K562 (cell line): Measurements from ENCODE around the gene SMC5. TPM values are rescaled to one million over a fixed set of nuclear protein-coding genes. Genes with fewer than 3 reads are reported as not detected.
"Not testable (repeated sequence)": the region's sequence is repeated elsewhere in the genome, so short reads cannot be mapped to it uniquely, and the experiment has no call there.

Experiments
- ATAC-seq: fragments of 200-7000 bp; cut with Tn5 transposase; 3 replicates; pipeline ENCODE4 v1.9.1; 2020; ENCODE audit warnings: moderate library complexity
- BruUV-seq: library from RNA; stranded (reverse); fragments of 400-500 nt; replicated peaks from 2 replicates; lab custom pipeline; 2021; lab: Mats Ljungman, UMichigan
- CTCF ChIA-PET: fragments of 300-600 bp; formaldehyde crosslinking; extraction: SDS; loops from one replicate; lab custom pipeline; 2021; ENCODE audit warnings: low intra/inter-chr PET ratio; lab: Yijun Ruan, JAX
- POLR2A ChIA-PET: fragments of 300-600, 350-650 bp; sonication (Branson Sonifier 250); formaldehyde crosslinking; extraction: SDS; loops from one replicate; lab custom pipeline; 2021; ENCODE audit warnings: antibody characterized with exemption, inconsistent platforms; lab: Yijun Ruan, JAX
- DNase-seq, 4 experiments: peaks; one replicate each; pipeline versions ENCODE4 v3.0.0 to v3.0.0-alpha.2; 2011 to 2018; ENCODE audit warnings: low spot score in 3 of 4, mixed read lengths in 3 of 4; ENCODE audit errors: extremely low read depth in 1 of 4
- FAIRE-seq: peaks from 2 replicates; lab custom pipeline; 2011; peaks lifted over from hg19 to GRCh38; lab: Jason Lieb, UNC
- H2AFZ ChIP-seq: 2 replicates; pipeline ENCODE4 v1.6.0; 2011; ENCODE audit warnings: low read depth, low read length, control low read depth, inconsistent platforms
- H3K27ac ChIP-seq: fragments of 200-600 bp; 3 replicates; pipeline ENCODE4 v1.8.0; 2011; ENCODE audit warnings: low read depth, mild to moderate bottlenecking, control low read depth, inconsistent platforms, low read length, moderate library complexity, mixed read lengths; ENCODE audit errors: extremely low read depth
- H3K27me3 ChIP-seq, 2 experiments: fragments of 300-600 bp in 1 of 2; 2 replicates in 1 of 2; 3 replicates in 1 of 2; pipeline versions ENCODE4 v1.6.0 to v1.8.0; 2011; ENCODE audit warnings: inconsistent platforms in 2 of 2, low read length in 2 of 2, mild to moderate bottlenecking in 1 of 2, mixed read lengths in 1 of 2, moderate library complexity in 1 of 2; ENCODE audit not compliant: control insufficient read depth in 2 of 2, insufficient read depth in 2 of 2
- H3K36me3 ChIP-seq: fragments of 300-600 bp; 3 replicates; pipeline ENCODE4 v1.8.0; 2011; ENCODE audit warnings: mild to moderate bottlenecking, low read length, inconsistent platforms; ENCODE audit not compliant: control insufficient read depth, insufficient read depth
- H3K4me1 ChIP-seq, 2 experiments: fragments of 200-600 bp in 1 of 2; replicated peaks in 1 of 2; 2 replicates in 1 of 2; 3 replicates in 1 of 2; pipeline versions ENCODE4 v1.5.1 to v1.8.0; 2011; ENCODE audit warnings: inconsistent platforms in 2 of 2, low read length in 2 of 2, mild to moderate bottlenecking in 1 of 2, mixed read lengths in 1 of 2, moderate library complexity in 1 of 2; ENCODE audit not compliant: control insufficient read depth in 2 of 2, insufficient read depth in 2 of 2
- H3K4me2 ChIP-seq: 2 replicates; pipeline ENCODE4 v1.6.1; 2011; ENCODE audit warnings: low read length, control low read depth, inconsistent platforms, mixed read lengths; ENCODE audit not compliant: insufficient read depth
- H3K4me3 ChIP-seq: fragments of 200-600 bp; sonication (generic), shearing (Covaris generic); 2 replicates; pipeline ENCODE4 v1.5.1; 2016; ENCODE audit warnings: control low read depth, inconsistent platforms
- H3K79me2 ChIP-seq: fragments of 200-600 bp; 3 replicates; pipeline ENCODE4 v1.8.0; 2011; ENCODE audit warnings: low read length, inconsistent platforms; ENCODE audit not compliant: control insufficient read depth, insufficient read depth
- H3K9ac ChIP-seq, 2 experiments: 2 replicates each; pipeline versions ENCODE4 v1.6.0 to v1.6.1; 2011; ENCODE audit warnings: low read depth in 2 of 2, low read length in 2 of 2, control low read depth in 1 of 2, inconsistent platforms in 1 of 2, mild to moderate bottlenecking in 1 of 2, mixed read lengths in 1 of 2; ENCODE audit not compliant: insufficient read depth in 1 of 2
- H3K9me1 ChIP-seq: one replicate; pipeline ENCODE4 v1.6.0; 2011; ENCODE audit warnings: inconsistent platforms, mild to moderate bottlenecking, low read length, moderate library complexity; ENCODE audit not compliant: control insufficient read depth, insufficient read depth
- H3K9me3 ChIP-seq: replicated peaks from 2 replicates; pipeline ENCODE4 v1.5.1; 2011; ENCODE audit warnings: low read depth, low read length, inconsistent platforms; ENCODE audit not compliant: control insufficient read depth, insufficient read depth
- H4K20me1 ChIP-seq: replicated peaks from 2 replicates; pipeline ENCODE4 v1.6.1; 2011; ENCODE audit warnings: low read length, inconsistent platforms, mixed read lengths; ENCODE audit not compliant: control insufficient read depth, insufficient read depth
- ARID3A ChIP-seq: IDR thresholded peaks from 2 replicates; pipeline ENCODE4 v1.6.1; 2012; ENCODE audit warnings: low read depth, low read length, improper control_type of control experiment, borderline replicate concordance
- ASH1L ChIP-seq: fragments of 450-650 bp; IDR thresholded peaks from 2 replicates; pipeline ENCODE4 v1.6.1; 2018; ENCODE audit warnings: borderline replicate concordance, mild to moderate bottlenecking, low read depth; ENCODE audit not compliant: partially characterized antibody
- DPF2 ChIP-seq: fragments of 450-650 bp; IDR thresholded peaks from 2 replicates; pipeline ENCODE4 v1.6.1; 2016
- ETS2 ChIP-seq: IDR thresholded peaks from 2 replicates; pipeline ENCODE4 v1.6.1; 2016; ENCODE audit warnings: borderline replicate concordance, missing genetic modification characterization, mild to moderate bottlenecking, moderate library complexity, missing compliant biosample characterization; ENCODE audit not compliant: poor library complexity, severe bottlenecking
- GTF2A2 ChIP-seq: IDR thresholded peaks from 2 replicates; pipeline ENCODE4 v1.6.1; 2016; ENCODE audit warnings: mild to moderate bottlenecking, missing genetic modification characterization, missing compliant biosample characterization
- HOXB6 ChIP-seq: fragments of 250-450 bp; sonication (Bioruptor Pico); IDR thresholded peaks from 2 replicates; pipeline ENCODE4 v1.5.1; 2022; ENCODE audit warnings: mild to moderate bottlenecking, borderline replicate concordance
- NEUROD1 ChIP-seq: fragments of 150-350 bp; IDR thresholded peaks from 2 replicates; pipeline ENCODE4 v1.6.1; 2014; ENCODE audit warnings: borderline replicate concordance, low read length, low read depth; ENCODE audit not compliant: partially characterized antibody
- NFIX ChIP-seq: fragments of 250-450 bp; sonication (Bioruptor Pico); IDR thresholded peaks from 2 replicates; pipeline ENCODE4 v1.4.0; 2020; ENCODE audit warnings: low read depth, mild to moderate bottlenecking, moderate library complexity
- PHTF2 ChIP-seq: fragments of 250-450 bp; sonication (Bioruptor Pico); IDR thresholded peaks from 2 replicates; pipeline ENCODE4 v1.5.0; 2021; ENCODE audit warnings: mild to moderate bottlenecking
- SP1 ChIP-seq: sonication (generic); formaldehyde crosslinking; IDR thresholded peaks from 2 replicates; pipeline ENCODE4 v1.8.1; 2022; ENCODE audit warnings: mild to moderate bottlenecking, missing genetic modification reagents
- TFAM ChIP-seq: fragments of 250-450 bp; sonication (Bioruptor Pico); conservative IDR thresholded peaks from 2 replicates; pipeline ENCODE4 v1.5.0; 2021; ENCODE audit warnings: mild to moderate bottlenecking, moderate library complexity
- ZNF707 ChIP-seq: fragments of 250-450 bp; sonication (Bioruptor Pico); conservative IDR thresholded peaks from 2 replicates; pipeline ENCODE4 v1.8.0; 2022; ENCODE audit warnings: inconsistent platforms, mild to moderate bottlenecking, moderate library complexity
- ZNF717 ChIP-seq: fragments of 250-450 bp; sonication (Bioruptor Pico); IDR thresholded peaks from 2 replicates; pipeline ENCODE4 v1.5.0; 2021
- ZNF830 ChIP-seq: fragments of 250-450 bp; sonication (Bioruptor Pico); IDR thresholded peaks from 2 replicates; pipeline ENCODE4 v1.5.0; 2021; ENCODE audit warnings: mild to moderate bottlenecking
- WGBS: fragments of 100-300 bp; shearing (Covaris generic); methylation state at CpG from one replicate; pipeline ENCODE4 v1.1.6; 2016; ENCODE audit warnings: low coverage, mixed read lengths; ENCODE audit not compliant: insufficient coverage; ENCODE audit errors: missing lambda C conversion rate; 5-methylcytosine and 5-hydroxymethylcytosine counted together
- in situ Hi-C: fragments of 300-500 bp; cut with MboI; formaldehyde crosslinking; loops from 4 replicates; pipeline ENCODE4 v1.15.0; 2018; ENCODE audit warnings: inconsistent platforms, mixed read lengths
- intact Hi-C: fragments of 100-400 bp; cut with micrococcal nuclease; formaldehyde crosslinking; loops from 2 replicates; pipeline ENCODE4 v1.14.2; 2022
- polyA plus RNA-seq, 8 experiments: library from polyadenylated mRNA; depleted of rRNA in 4 of 8; stranded (reverse) in 5 of 8; unstranded in 3 of 8; fragments of >200 nt; fragmentation: Nextera tagmentation in 2 of 8; fragmentation: Illumina TruSeq in 1 of 8; extraction: Ambion mirVana in 2 of 8; extraction: Trizol in 1 of 8; gene quantifications; 2 replicates each; pipeline versions ENCODE4 v1.2.1 to v1.2.3, GENCODE V29; 2011 to 2014; ENCODE audit warnings: inconsistent platforms in 1 of 8, missing spikeins in 1 of 8
- total RNA-seq, 7 experiments: library from RNA; depleted of rRNA in 6 of 7; stranded (reverse); fragments of >200 nt in 6 of 7; fragmentation: Illumina TruSeq in 2 of 7; extraction: Trizol in 2 of 7; gene quantifications; 2 replicates each; pipeline versions ENCODE4 v1.2.1 to v1.2.3, GENCODE V29; 2011 to 2021; ENCODE audit warnings: low replicate concordance in 1 of 7

SMC5 gene
- total and polyA plus RNA-seq, 9 of the 15 experiments (the other 6 are each of a cell fraction or from before 2014, with no cell fraction given), result 3.5 to 43.2 (median 21.4) TPM

- no peaks in the 10 kb centered on the region for H3K36me3 ChIP-seq
- H3K27ac ChIP-seq, result no peak overlapping the region
- no peak for TF ChIP-seq PHTF2 (CRISPR knock-in tag)
- no peak for TF ChIP-seq ZNF717 (CRISPR knock-in tag)
- TF ChIP-seq HOXB6 (CRISPR knock-in tag), result no peak
- TF ChIP-seq GTF2A2 (tag), result no peak
- no peak for TF ChIP-seq TFAM (CRISPR knock-in tag)
- no peak for TF ChIP-seq DPF2
- no peak for TF ChIP-seq ARID3A
- TF ChIP-seq NEUROD1, result no peak
- TF ChIP-seq ZNF830, result no peak
- TF ChIP-seq ZNF707, result no peak
- no peak for TF ChIP-seq ETS2 (tag)
- no peak for TF ChIP-seq ASH1L
- no peak for TF ChIP-seq NFIX
- no peak for TF ChIP-seq SP1 (CRISPR knock-in tag)
- H4K20me1 ChIP-seq, result no peaks in the 10 kb centered on the region
- WGBS, result 0% methylated on average over 3 of the region's 4 CpGs
- no peak overlapping the region for H3K4me3 ChIP-seq
- DNase-seq (no peak), ATAC-seq (no peak), FAIRE-seq (no peak)
- no peaks in the 10 kb centered on the region; a peak in 1 of 5 replicates for H3K4me1 ChIP-seq
- no peaks in the 10 kb centered on the region; a peak in 1 of 5 replicates for H3K27me3 ChIP-seq
- no peaks in the 10 kb centered on the region for H3K79me2 ChIP-seq
- intact Hi-C loops, result no loop called here
- no peak overlapping the region for H2AFZ ChIP-seq
- in situ Hi-C loops, result no loop called here
- H3K9ac ChIP-seq, result no peak overlapping the region
- H3K9me1 ChIP-seq, result no peaks in the 10 kb centered on the region
- no peak overlapping the region for H3K4me2 ChIP-seq
- ChIA-PET POLR2A (interaction anchor here (0.8 kb wide), 1 partner anchor 35 kb away, joined by 3 read pairs; no protein-coding TSS in a partner anchor), CTCF (no interaction called here)
- BruUV-seq, result no TSS peak
- no peaks in the 10 kb centered on the region for H3K9me3 ChIP-seq
Observed at GRCh38 chr9:70232476-70232875, 26.3 kb upstream of the SMC5 start.

- H3K9me3 ChIP-seq, DNase-seq, BruUV-seq, intact Hi-C loops, CTCF ChIA-PET, H3K9me1 ChIP-seq, FAIRE-seq, H4K20me1 ChIP-seq, in situ Hi-C loops, ATAC-seq, H3K36me3 ChIP-seq, POLR2A ChIA-PET, H3K27me3 ChIP-seq, H3K4me1 ChIP-seq, H3K79me2 ChIP-seq, H3K27ac ChIP-seq: not testable (repeated sequence)
- 0 out of 2 replicates have a peak overlapping the region, but pooled peaks have one; percentile 16 for H3K4me3 ChIP-seq
- peak overlapping the region; percentile 78 for H2AFZ ChIP-seq
- 2% methylated on average over 8 of the region's 9 CpGs for WGBS
- peak overlapping the region in 1 of 2 experiments; percentile 35; a peak in 1 of 4 replicates for H3K9ac ChIP-seq
- H3K4me2 ChIP-seq, result peak overlapping the region; percentile 52
Observed at GRCh38 chr9:70234208-70234607, 24.6 kb upstream of the SMC5 start.
